Hepatocyte (in vitro differentiated cells): Measurements from ENCODE around the gene IMPDH2. TPM values are rescaled to one million over a fixed set of nuclear protein-coding genes. Genes with fewer than 3 reads are reported as not detected.
A peak's percentile ranks its signal among the peaks of the same experiment; 100 is the strongest.

Source experiments
- DNase-seq: peaks from one replicate; pipeline ENCODE4 v3.0.0-alpha.2; 2016; ENCODE audit warnings: low spot score
- H2AFZ ChIP-seq: fragments of 200-600 bp; sonication (generic); 2 replicates; pipeline ENCODE4 v1.6.0; 2016; ENCODE audit warnings: antibody characterized with exemption, mild to moderate bottlenecking
- H3K27ac ChIP-seq: fragments of 200-600 bp; sonication (generic); 2 replicates; pipeline ENCODE4 v1.5.1; 2016; ENCODE audit warnings: mild to moderate bottlenecking
- H3K27me3 ChIP-seq: fragments of 200-600 bp; sonication (generic); 2 replicates; pipeline ENCODE4 v1.6.1; 2016
- H3K36me3 ChIP-seq: fragments of 200-600 bp; sonication (generic); replicated peaks from 2 replicates; pipeline ENCODE4 v1.5.1; 2016; ENCODE audit warnings: low read depth; ENCODE audit not compliant: insufficient read depth
- H3K4me1 ChIP-seq: fragments of 200-600 bp; sonication (generic); 2 replicates; pipeline ENCODE4 v1.5.1; 2016; ENCODE audit warnings: mild to moderate bottlenecking, moderate library complexity; ENCODE audit not compliant: insufficient read depth
- H3K4me2 ChIP-seq: fragments of 200-600 bp; sonication (generic); 2 replicates; pipeline ENCODE4 v1.6.0; 2016
- H3K4me3 ChIP-seq: fragments of 200-600 bp; sonication (generic); 2 replicates; pipeline ENCODE4 v1.5.1; 2016; ENCODE audit warnings: mild to moderate bottlenecking
- H3K79me2 ChIP-seq: fragments of 200-600 bp; sonication (generic); 2 replicates; pipeline ENCODE4 v1.6.0; 2017; ENCODE audit warnings: mild to moderate bottlenecking
- H3K9me2 ChIP-seq: fragments of 200-600 bp; sonication (generic); replicated peaks from 2 replicates; pipeline ENCODE4 v1.6.0; 2017; ENCODE audit warnings: mild to moderate bottlenecking; ENCODE audit not compliant: insufficient read depth
- H3K9me3 ChIP-seq: fragments of 200-600 bp; sonication (generic); 2 replicates; pipeline ENCODE4 v1.5.1; 2016; ENCODE audit warnings: low read depth, mild to moderate bottlenecking
- H4K20me1 ChIP-seq: fragments of 200-600 bp; sonication (generic); 2 replicates; pipeline ENCODE4 v1.6.0; 2016; ENCODE audit warnings: mild to moderate bottlenecking; ENCODE audit not compliant: insufficient read depth, poor library complexity, severe bottlenecking
- CTCF ChIP-seq: fragments of 200-600 bp; sonication (generic); IDR thresholded peaks from 2 replicates; pipeline ENCODE4 v1.5.1; 2016; ENCODE audit warnings: antibody characterized with exemption, mild to moderate bottlenecking; ENCODE audit not compliant: poor library complexity
- EZH2 ChIP-seq: fragments of 200-600 bp; sonication (generic); IDR thresholded peaks from 2 replicates; pipeline ENCODE4 v1.6.1; 2016; ENCODE audit warnings: antibody characterized with exemption, mild to moderate bottlenecking, borderline replicate concordance
- EZH2phosphoT487 ChIP-seq: fragments of 200-600 bp; sonication (generic); IDR thresholded peaks from one replicate; pipeline ENCODE4 v1.6.1; 2018; ENCODE audit warnings: antibody characterized with exemption, mild to moderate bottlenecking, low read depth, moderate library complexity; ENCODE audit not compliant: unreplicated experiment, severe bottlenecking
- WGBS: methylation state at CpG from one replicate; pipeline ENCODE4 v1.1.6; 2016; ENCODE audit warnings: low lambda C conversion rate; ENCODE audit errors: missing lambda C conversion rate; 5-methylcytosine and 5-hydroxymethylcytosine counted together
- polyA plus RNA-seq: library from polyadenylated mRNA; unstranded; fragments of >200 nt; fragmentation: Nextera tagmentation; extraction: Ambion mirVana; gene quantifications from 2 replicates; pipeline ENCODE4 v1.2.1, GENCODE V29; 2016
- total RNA-seq: library from RNA; depleted of rRNA; stranded (reverse); fragments of >200 nt; gene quantifications from 2 replicates; pipeline ENCODE4 v1.2.3, GENCODE V29; 2014

Gene IMPDH2
- total and polyA plus RNA-seq, 2 experiments from 2014 or later = 115 to 180 TPM

- Histone ChIP-seq H3K4me1 (peaks cover 14% of the 10 kb centered on the region), H3K9me3 (no peaks in the 10 kb centered on the region), H4K20me1 (no peaks in the 10 kb centered on the region), H3K4me2 (peak overlapping the region; percentile 99), H3K4me3 (peak overlapping the region; percentile 97), H3K9me2 (no peaks in the 10 kb centered on the region), H3K27me3 (no peaks in the 10 kb centered on the region), H2AFZ (peak overlapping the region; percentile 77), H3K36me3 (no peaks in the 10 kb centered on the region), H3K27ac (peak overlapping the region; percentile 98), H3K79me2 (peaks cover 48% of the 10 kb centered on the region)
- WGBS = 8% methylated on average over 21 of the region's 21 CpGs
- TF ChIP-seq EZH2phosphoT487 (no peak), CTCF (no peak), EZH2 (no peak)
- DNase-seq = peak; percentile 45
These were observed 39.9 kb downstream of the IMPDH2 start for GRCh38 chr3:48989126-48989795.

- Histone ChIP-seq H3K27me3 (no peaks in the 10 kb centered on the region), H3K36me3 (no peaks in the 10 kb centered on the region), H3K9me2 (no peaks in the 10 kb centered on the region), H4K20me1 (no peaks in the 10 kb centered on the region), H3K9me3 (no peaks in the 10 kb centered on the region), H2AFZ (no peak overlapping the region), H3K4me3 (no peak overlapping the region), H3K79me2 (peaks cover 17% of the 10 kb centered on the region), H3K27ac (no peak overlapping the region), H3K4me2 (no peak overlapping the region), H3K4me1 (peaks cover 7% of the 10 kb centered on the region)
- DNase-seq = no peak
- 96% methylated on average over 7 of the region's 7 CpGs for WGBS
- TF ChIP-seq EZH2phosphoT487 (no peak), CTCF (no peak)
These were observed 43.3 kb downstream of the IMPDH2 start for GRCh38 chr3:48985831-48986376.

GRCh38 chr3:48984663-48985062, 44.5 kb downstream of the IMPDH2 start:
- DNase-seq = no peak
- Histone ChIP-seq H3K27ac (no peak overlapping the region), H3K4me2 (no peak overlapping the region), H4K20me1 (no peaks in the 10 kb centered on the region), H3K4me1 (peaks cover 7% of the 10 kb centered on the region), H3K79me2 (peaks cover 10% of the 10 kb centered on the region), H3K27me3 (no peaks in the 10 kb centered on the region), H2AFZ (no peak overlapping the region), H3K9me2 (no peaks in the 10 kb centered on the region), H3K36me3 (no peaks in the 10 kb centered on the region), H3K9me3 (no peaks in the 10 kb centered on the region), H3K4me3 (no peak overlapping the region)
- TF ChIP-seq EZH2phosphoT487 (no peak), CTCF (no peak), EZH2 (no peak)
